K562 (cell line): ENCODE results near the gene PIGH. TPM values are rescaled to one million over a fixed set of nuclear protein-coding genes. Genes with fewer than 3 reads are reported as not detected.

Experiments
- ATAC-seq: fragments of 200-7000 bp; cut with Tn5 transposase; 3 replicates; pipeline ENCODE4 v1.9.1; 2020; ENCODE audit warnings: moderate library complexity
- Bru-seq: library from RNA; stranded (reverse); fragments of 400-500 nt; gene quantifications from one replicate; lab custom pipeline; 2021; lab: Mats Ljungman, UMichigan
- BruChase-seq, 2 experiments: library from RNA; stranded (reverse); fragments of 400-500 nt; gene quantifications; one replicate each; lab custom pipeline; 2021; lab: Mats Ljungman, UMichigan
- BruUV-seq: library from RNA; stranded (reverse); fragments of 400-500 nt; replicated peaks from 2 replicates; lab custom pipeline; 2021; lab: Mats Ljungman, UMichigan
- CTCF ChIA-PET: fragments of 300-600 bp; formaldehyde crosslinking; extraction: SDS; loops from one replicate; lab custom pipeline; 2021; ENCODE audit warnings: low intra/inter-chr PET ratio; lab: Yijun Ruan, JAX
- POLR2A ChIA-PET: fragments of 300-600, 350-650 bp; sonication (Branson Sonifier 250); formaldehyde crosslinking; extraction: SDS; loops from one replicate; lab custom pipeline; 2021; ENCODE audit warnings: antibody characterized with exemption, inconsistent platforms; lab: Yijun Ruan, JAX
- DNase-seq, 4 experiments: peaks; one replicate each; pipeline versions ENCODE4 v3.0.0 to v3.0.0-alpha.2; 2011 to 2018; ENCODE audit warnings: low spot score in 3 of 4, mixed read lengths in 3 of 4; ENCODE audit errors: extremely low read depth in 1 of 4
- FAIRE-seq: peaks from 2 replicates; lab custom pipeline; 2011; peaks lifted over from hg19 to GRCh38; lab: Jason Lieb, UNC
- H2AFZ ChIP-seq: 2 replicates; pipeline ENCODE4 v1.6.0; 2011; ENCODE audit warnings: low read depth, low read length, control low read depth, inconsistent platforms
- H3K27ac ChIP-seq: fragments of 200-600 bp; 3 replicates; pipeline ENCODE4 v1.8.0; 2011; ENCODE audit warnings: low read depth, mild to moderate bottlenecking, control low read depth, inconsistent platforms, low read length, moderate library complexity, mixed read lengths; ENCODE audit errors: extremely low read depth
- H3K27me3 ChIP-seq, 2 experiments: fragments of 300-600 bp in 1 of 2; 2 replicates in 1 of 2; 3 replicates in 1 of 2; pipeline versions ENCODE4 v1.6.0 to v1.8.0; 2011; ENCODE audit warnings: inconsistent platforms in 2 of 2, low read length in 2 of 2, mild to moderate bottlenecking in 1 of 2, mixed read lengths in 1 of 2, moderate library complexity in 1 of 2; ENCODE audit not compliant: control insufficient read depth in 2 of 2, insufficient read depth in 2 of 2
- H3K36me3 ChIP-seq: fragments of 300-600 bp; 3 replicates; pipeline ENCODE4 v1.8.0; 2011; ENCODE audit warnings: mild to moderate bottlenecking, low read length, inconsistent platforms; ENCODE audit not compliant: control insufficient read depth, insufficient read depth
- H3K4me1 ChIP-seq, 2 experiments: fragments of 200-600 bp in 1 of 2; replicated peaks in 1 of 2; 2 replicates in 1 of 2; 3 replicates in 1 of 2; pipeline versions ENCODE4 v1.5.1 to v1.8.0; 2011; ENCODE audit warnings: inconsistent platforms in 2 of 2, low read length in 2 of 2, mild to moderate bottlenecking in 1 of 2, mixed read lengths in 1 of 2, moderate library complexity in 1 of 2; ENCODE audit not compliant: control insufficient read depth in 2 of 2, insufficient read depth in 2 of 2
- H3K4me2 ChIP-seq: 2 replicates; pipeline ENCODE4 v1.6.1; 2011; ENCODE audit warnings: low read length, control low read depth, inconsistent platforms, mixed read lengths; ENCODE audit not compliant: insufficient read depth
- H3K4me3 ChIP-seq: fragments of 200-600 bp; sonication (generic), shearing (Covaris generic); 2 replicates; pipeline ENCODE4 v1.5.1; 2016; ENCODE audit warnings: control low read depth, inconsistent platforms
- H3K79me2 ChIP-seq: fragments of 200-600 bp; 3 replicates; pipeline ENCODE4 v1.8.0; 2011; ENCODE audit warnings: low read length, inconsistent platforms; ENCODE audit not compliant: control insufficient read depth, insufficient read depth
- H3K9ac ChIP-seq, 2 experiments: 2 replicates each; pipeline versions ENCODE4 v1.6.0 to v1.6.1; 2011; ENCODE audit warnings: low read depth in 2 of 2, low read length in 2 of 2, control low read depth in 1 of 2, inconsistent platforms in 1 of 2, mild to moderate bottlenecking in 1 of 2, mixed read lengths in 1 of 2; ENCODE audit not compliant: insufficient read depth in 1 of 2
- H3K9me1 ChIP-seq: one replicate; pipeline ENCODE4 v1.6.0; 2011; ENCODE audit warnings: inconsistent platforms, mild to moderate bottlenecking, low read length, moderate library complexity; ENCODE audit not compliant: control insufficient read depth, insufficient read depth
- H3K9me3 ChIP-seq: replicated peaks from 2 replicates; pipeline ENCODE4 v1.5.1; 2011; ENCODE audit warnings: low read depth, low read length, inconsistent platforms; ENCODE audit not compliant: control insufficient read depth, insufficient read depth
- H4K20me1 ChIP-seq: replicated peaks from 2 replicates; pipeline ENCODE4 v1.6.1; 2011; ENCODE audit warnings: low read length, inconsistent platforms, mixed read lengths; ENCODE audit not compliant: control insufficient read depth, insufficient read depth
- ARID3A ChIP-seq: IDR thresholded peaks from 2 replicates; pipeline ENCODE4 v1.6.1; 2012; ENCODE audit warnings: low read depth, low read length, improper control_type of control experiment, borderline replicate concordance
- MLLT1 ChIP-seq, 2 experiments: fragments of 450-650 bp; IDR thresholded peaks; 2 replicates each; pipeline ENCODE4 v1.6.1; 2016
- SMAD3 ChIP-seq: fragments of 450-650 bp; formaldehyde crosslinking; conservative IDR thresholded peaks from 2 replicates; pipeline ENCODE4 v1.4.0; 2020; ENCODE audit warnings: mild to moderate bottlenecking
- U2AF2 ChIP-seq: fragments of 200-400 bp; formaldehyde crosslinking; optimal IDR thresholded peaks from 2 replicates; pipeline ENCODE3; 2017; ENCODE audit warnings: low read depth, mild to moderate bottlenecking, low read length
- ZNF146 ChIP-seq: IDR thresholded peaks from one replicate; pipeline ENCODE4 v1.6.1; 2018; ENCODE audit warnings: missing compliant biosample characterization; ENCODE audit not compliant: unreplicated experiment
- ZNF766 ChIP-seq: fragments of 200-800 bp; sonication (Bioruptor generic); conservative IDR thresholded peaks from 2 replicates; pipeline ENCODE4 v1.6.1; 2016; ENCODE audit warnings: missing genetic modification characterization, missing compliant biosample characterization
- WGBS: fragments of 100-300 bp; shearing (Covaris generic); methylation state at CpG from one replicate; pipeline ENCODE4 v1.1.6; 2016; ENCODE audit warnings: low coverage, mixed read lengths; ENCODE audit not compliant: insufficient coverage; ENCODE audit errors: missing lambda C conversion rate; 5-methylcytosine and 5-hydroxymethylcytosine counted together
- in situ Hi-C: fragments of 300-500 bp; cut with MboI; formaldehyde crosslinking; loops from 4 replicates; pipeline ENCODE4 v1.15.0; 2018; ENCODE audit warnings: inconsistent platforms, mixed read lengths
- intact Hi-C: fragments of 100-400 bp; cut with micrococcal nuclease; formaldehyde crosslinking; loops from 2 replicates; pipeline ENCODE4 v1.14.2; 2022
- long read RNA-seq, 3 experiments: library from polyadenylated mRNA in 2 of 3; library from RNA in 1 of 3; unstranded in 2 of 3; stranded (forward) in 1 of 3; transcript quantifications; one replicate each; pipeline ENCODE4 v2.0.0, GENCODE V29; 2019 to 2022
- polyA minus RNA-seq, 3 experiments: library from RNA; depleted of rRNA, polyadenylated mRNA; stranded (reverse); fragments of >200 nt; gene quantifications; 2 replicates each; pipeline ENCODE4 v1.2.3, GENCODE V29; 2011
- polyA plus RNA-seq, 8 experiments: library from polyadenylated mRNA; depleted of rRNA in 4 of 8; stranded (reverse) in 5 of 8; unstranded in 3 of 8; fragments of >200 nt; fragmentation: Nextera tagmentation in 2 of 8; fragmentation: Illumina TruSeq in 1 of 8; extraction: Ambion mirVana in 2 of 8; extraction: Trizol in 1 of 8; gene quantifications; 2 replicates each; pipeline versions ENCODE4 v1.2.1 to v1.2.3, GENCODE V29; 2011 to 2014; ENCODE audit warnings: inconsistent platforms in 1 of 8, missing spikeins in 1 of 8
- total RNA-seq, 7 experiments: library from RNA; depleted of rRNA in 6 of 7; stranded (reverse); fragments of >200 nt in 6 of 7; fragmentation: Illumina TruSeq in 2 of 7; extraction: Trizol in 2 of 7; gene quantifications; 2 replicates each; pipeline versions ENCODE4 v1.2.1 to v1.2.3, GENCODE V29; 2011 to 2021; ENCODE audit warnings: low replicate concordance in 1 of 7
- TF ChIP-seq, protein P1 (sequence below): fragments of 250-450 bp; sonication (Bioruptor Pico); IDR thresholded peaks from 2 replicates; pipeline ENCODE4 v1.4.0; 2020

Gene PIGH
- 34.6 and 42.7 TPM in 2 replicates for total RNA-seq (2011; cell fraction: chromatin; rRNA removed; ENCODE audit: low replicate concordance)
- total RNA-seq (2011; cell fraction: nucleolus; rRNA removed) = 39.7 and 40.9 TPM in 2 replicates
- total RNA-seq (2011; cell fraction: nucleoplasm; rRNA removed) = 44.7 and 64.3 TPM in 2 replicates
- 21.1 and 33.9 TPM in 2 replicates for total RNA-seq (2014; rRNA removed)
- total RNA-seq (2014; rRNA removed; fragmentation: Illumina TruSeq; extraction: Trizol) = 24.7 and 25.8 TPM in 2 replicates
- 20.9 and 22.1 TPM in 2 replicates for total RNA-seq (2015; rRNA removed; fragmentation: Illumina TruSeq; extraction: Trizol)
- 24.6 and 25.1 TPM in 2 replicates for total RNA-seq (2021)
- 48.1 and 53.4 TPM in 2 replicates for polyA plus RNA-seq (2011; rRNA removed)
- polyA plus RNA-seq (2011; cell fraction: cytosol; rRNA removed) = 45.7 and 51.0 TPM in 2 replicates
- 104 and 138 TPM in 2 replicates for polyA plus RNA-seq (2011; cell fraction: nucleus; rRNA removed)
- 19.2 and 29.0 TPM in 2 replicates for polyA plus RNA-seq (2012)
- 23.3 and 26.6 TPM in 2 replicates for polyA plus RNA-seq (2014; fragmentation: Illumina TruSeq; extraction: Trizol)
- 10 to 100 TPM; 23.6 to 30.6 TPM for polyA plus RNA-seq (2014; fragmentation: Nextera tagmentation; extraction: Ambion mirVana)
- 38.0 and 56.9 TPM in 2 replicates for polyA plus RNA-seq (2014; rRNA removed)
- polyA minus RNA-seq (2011; rRNA and poly(A)+ RNA removed) = 26.3 and 29.4 TPM in 2 replicates
- polyA minus RNA-seq (2011; cell fraction: cytosol; rRNA and poly(A)+ RNA removed) = 14.8 and 17.8 TPM in 2 replicates
- 12.9 and 15.8 TPM in 2 replicates for polyA minus RNA-seq (2011; cell fraction: nucleus; rRNA and poly(A)+ RNA removed)
- Bru-seq, nascent RNA = percentile 76 among the genes with signal in this experiment
- percentile 74 among the genes with signal in this experiment for BruChase-seq, experiment 1, labeled RNA remaining after a 2-hour chase
- BruChase-seq, experiment 2, labeled RNA remaining after a 6-hour chase = percentile 69 among the genes with signal in this experiment
- long read RNA-seq, experiment 1, transcript PIGH-202 (4 exons, 594 nt) = minor isoform, 5 of 91 reads
- long read RNA-seq, experiment 1, transcript PIGH-201 (4 exons, 1,420 nt) = major isoform, 66 of 91 reads
- long read RNA-seq, experiment 1, partial matches to known transcripts = 1 of 91 reads
- long read RNA-seq, experiment 1, other reads (novel, unspliced or antisense) = 11 of 91 reads
- long read RNA-seq, experiment 2, transcript PIGH-201 (4 exons, 1,420 nt) = major isoform, 25 of 36 reads
- long read RNA-seq, experiment 2, partial matches to known transcripts = 0 of 36 reads
- long read RNA-seq, experiment 2, other reads (novel, unspliced or antisense) = 5 of 36 reads
- long read RNA-seq, experiment 3, transcript PIGH-201 (4 exons, 1,420 nt) = major isoform, 30 of 39 reads
- long read RNA-seq, experiment 3, partial matches to known transcripts = 0 of 39 reads
- long read RNA-seq, experiment 3, other reads (novel, unspliced or antisense) = 2 of 39 reads

DNA sequence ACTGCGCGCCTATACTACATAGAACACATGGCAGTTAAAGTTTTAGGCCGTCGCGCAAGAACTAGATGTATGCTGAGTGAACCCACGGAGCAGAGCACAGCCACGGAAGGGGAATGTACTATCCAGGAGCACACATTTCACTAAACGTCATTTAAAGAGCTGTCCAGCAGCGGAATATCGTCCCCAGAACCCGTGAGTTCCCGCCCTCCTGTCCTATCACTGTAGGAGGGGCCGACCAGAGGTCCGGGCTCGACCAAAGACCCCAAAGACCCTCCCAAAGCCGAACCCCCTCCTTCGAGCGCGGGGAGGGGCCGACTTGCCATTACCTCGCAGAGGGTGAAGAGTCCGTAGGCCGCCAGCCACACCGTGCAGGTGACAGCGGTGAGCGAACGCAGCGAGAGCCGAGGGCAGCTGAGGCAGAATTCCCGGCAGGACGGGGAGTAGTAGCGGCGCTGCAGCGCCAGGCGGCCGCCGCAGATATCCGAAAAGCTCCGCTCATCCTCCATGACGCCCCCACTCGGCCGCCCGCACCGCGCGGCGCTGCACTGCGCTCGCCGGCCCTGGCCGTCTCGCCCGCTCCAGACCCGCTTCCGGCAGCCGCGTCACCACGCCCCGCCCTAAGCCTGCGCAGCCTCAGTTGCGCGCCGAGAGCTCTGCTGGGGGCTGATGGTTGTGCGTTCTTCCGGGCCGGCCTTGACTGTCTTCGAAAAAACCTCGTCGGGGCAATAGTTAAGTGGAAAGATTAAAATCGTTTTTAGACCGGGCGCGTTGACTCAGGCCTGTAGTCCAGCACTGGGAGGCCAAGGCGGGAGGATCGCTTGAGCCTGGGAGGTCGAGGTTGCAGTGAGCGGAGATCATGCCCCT, at the start of gene PIGH:
PIGH (minus strand) TSS at position 571 of the 864 bp plus-strand sequence; CDS start at position 506, 65 bp downstream.
- FAIRE-seq = peak; percentile 76
- no TSS peak for BruUV-seq
- no peaks in the 10 kb centered on the region for H3K9me1 ChIP-seq
- intact Hi-C loops (no loop called here), in situ Hi-C loops (no loop called here)
- H3K27ac ChIP-seq = peak within 1 kb of the TSS; percentile 87
- 4% methylated on average over 45 of the region's 77 CpGs for WGBS
- peak; percentile 89 to 92 (median 90) for DNase-seq
- H3K79me2 ChIP-seq = peaks cover 38% of the 10 kb centered on the region
- ChIA-PET POLR2A (interaction anchor here (0.6 to 2.0 kb wide), 10 partner anchors 9 to 88 kb away, joined by 3 to 10 read pairs (median 3); no protein-coding TSS in a partner anchor), CTCF (interaction anchor here (0.8 kb wide), 1 partner anchor 104 kb away, joined by 3 read pairs; no protein-coding TSS in a partner anchor)
- peaks cover 11 to 12% of the 10 kb centered on the region in 2 experiments; a peak in 4 of 5 replicates for H3K4me1 ChIP-seq
- peak within 1 kb of the TSS; percentile 95 for H2AFZ ChIP-seq
- no peaks in the 10 kb centered on the region for H3K27me3 ChIP-seq
- peak within 1 kb of the TSS; percentile 78 to 96 for H3K9ac ChIP-seq
- H4K20me1 ChIP-seq = no peaks in the 10 kb centered on the region
- peak; percentile 98 for ATAC-seq
- H3K4me3 ChIP-seq = peak within 1 kb of the TSS; percentile 93
- 0 out of 2 replicates have a peak, but pooled peaks cover 5% of the 10 kb centered on the region for H3K9me3 ChIP-seq
- peaks cover 16% of the 10 kb centered on the region; the same call in 1 of the 3 replicates for H3K36me3 ChIP-seq
- H3K4me2 ChIP-seq = peak within 1 kb of the TSS; percentile 88
- TF ChIP-seq ZNF146 (CRISPR knock-in tag) (no peak), ZNF766 (CRISPR knock-in tag) (no peak), MLLT1 (IDR thresholded peaks at IDR 0.05) (peak in 1 of 2 experiments; percentile 83; a peak in 1 of 4 replicates), ARID3A (0 out of 2 replicates have a peak, but pooled peaks have one; percentile 17), U2AF2 (no peak), SMAD3 (CRISPR knock-in tag) (no peak)
- TF ChIP-seq, protein P1, sequence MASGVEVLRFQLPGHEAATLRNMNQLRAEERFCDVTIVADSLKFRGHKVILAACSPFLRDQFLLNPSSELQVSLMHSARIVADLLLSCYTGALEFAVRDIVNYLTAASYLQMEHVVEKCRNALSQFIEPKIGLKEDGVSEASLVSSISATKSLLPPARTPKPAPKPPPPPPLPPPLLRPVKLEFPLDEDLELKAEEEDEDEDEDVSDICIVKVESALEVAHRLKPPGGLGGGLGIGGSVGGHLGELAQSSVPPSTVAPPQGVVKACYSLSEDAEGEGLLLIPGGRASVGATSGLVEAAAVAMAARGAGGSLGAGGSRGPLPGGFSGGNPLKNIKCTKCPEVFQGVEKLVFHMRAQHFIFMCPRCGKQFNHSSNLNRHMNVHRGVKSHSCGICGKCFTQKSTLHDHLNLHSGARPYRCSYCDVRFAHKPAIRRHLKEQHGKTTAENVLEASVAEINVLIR (CRISPR knock-in tag) = no peak
